ENCODE measurements around the gene PMEL. TPM values are rescaled to one million over a fixed set of nuclear protein-coding genes. Genes with fewer than 3 reads are reported as not detected.

The PMEL gene
- total RNA-seq, 2 donors from 2014 or later: 0.18 to 8.6 TPM

DNA sequence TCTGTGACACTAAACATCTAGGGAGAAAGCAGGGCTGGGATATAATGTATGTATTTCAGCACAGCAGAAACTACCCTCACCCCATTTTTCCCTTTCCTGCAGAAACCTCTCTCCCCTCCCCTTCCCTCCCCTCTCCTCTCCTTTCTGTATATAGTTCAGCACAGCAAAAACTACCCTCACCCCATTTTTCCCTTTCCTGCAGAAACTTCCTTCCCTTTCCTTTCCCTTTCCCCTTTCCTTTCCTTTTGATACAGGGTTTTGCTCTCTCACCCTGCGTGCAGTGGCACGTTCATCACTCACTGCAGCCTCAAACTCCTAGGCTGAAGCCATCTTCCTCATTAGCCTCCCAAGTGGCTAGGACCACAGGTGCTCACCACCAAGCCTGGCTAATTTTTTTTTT, 2.1 kb downstream of the PMEL start:
- Histone ChIP-seq H3K27ac (no peak overlapping the region), H3K27me3 (replicated peaks; ENCODE audit: insufficient read depth) (no peaks in the 10 kb centered on the region), H3K36me3 (no peaks in the 10 kb centered on the region), H3K4me1 (replicated peaks) (no peaks in the 10 kb centered on the region), H3K9me3 (no peaks in the 10 kb centered on the region), H3K4me3 (no peak overlapping the region)
- 84% methylated on average over 2 of the region's 2 CpGs for WGBS
- TF ChIP-seq CTCF (IDR thresholded peaks at IDR 0.05) (no peak), POLR2AphosphoS5 (IDR thresholded peaks at IDR 0.05) (no peak), POLR2A (IDR thresholded peaks at IDR 0.05) (no peak)
- DNase-seq (ENCODE audit: low spot score): no peak
- intact Hi-C loops (cut with DNase I): no loop called here

DNA sequence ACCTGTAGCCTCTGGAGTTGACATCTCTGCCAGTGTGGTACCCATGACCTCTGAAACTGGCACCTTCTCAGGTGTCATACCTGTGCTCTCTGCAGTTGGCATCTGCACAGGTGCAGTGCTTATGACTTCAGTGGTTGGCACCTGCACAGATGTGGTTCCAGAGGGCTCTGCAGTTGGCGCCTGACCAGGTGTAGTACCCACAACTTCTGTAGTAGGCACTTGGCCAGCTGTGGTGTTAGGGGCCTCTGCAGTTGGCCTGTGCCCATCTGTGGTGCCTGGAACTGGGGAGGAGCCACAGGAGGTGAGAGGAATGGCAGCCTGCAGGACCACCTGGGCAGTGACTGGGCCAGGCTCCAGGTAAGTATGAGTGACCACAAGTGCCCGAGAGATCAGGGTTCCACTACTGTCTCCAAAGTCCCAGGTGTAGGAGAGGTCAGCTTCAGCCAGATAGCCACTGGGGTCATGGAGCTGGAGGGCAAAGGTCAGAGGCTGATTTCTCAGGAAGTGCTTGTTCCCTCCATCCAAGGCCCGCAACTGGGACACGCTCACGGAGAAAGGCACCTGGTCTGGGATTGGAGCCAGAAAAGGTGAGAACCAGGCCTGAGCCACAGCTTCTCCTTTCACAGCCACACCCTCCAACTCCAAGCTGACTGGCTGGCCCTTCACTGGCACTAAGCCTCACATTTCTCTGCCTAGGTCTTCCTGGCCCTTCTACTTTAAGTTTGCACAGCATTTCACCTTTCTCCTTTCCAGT, 8.6 kb downstream of the PMEL start:
- intact Hi-C loops (cut with DNase I): no loop called here
- H3K4me1 ChIP-seq (replicated peaks): no peaks in the 10 kb centered on the region
- H3K27ac ChIP-seq: no peak overlapping the region
- H3K36me3 ChIP-seq: peaks cover 0 to 12% of the 10 kb centered on the region in 2 donors
- H3K27me3 ChIP-seq (replicated peaks; ENCODE audit: insufficient read depth): no peaks in the 10 kb centered on the region
- no peaks in the 10 kb centered on the region for H3K9me3 ChIP-seq
- no peak for DNase-seq (ENCODE audit: low spot score)
- no peak overlapping the region for H3K4me3 ChIP-seq
- WGBS: 56% methylated on average over 4 of the region's 5 CpGs
- no peak for TF ChIP-seq CTCF (IDR thresholded peaks at IDR 0.05)
- TF ChIP-seq POLR2A (IDR thresholded peaks at IDR 0.05): no peak
- TF ChIP-seq POLR2AphosphoS5 (IDR thresholded peaks at IDR 0.05): no peak

- Histone ChIP-seq H3K4me3 (no peak overlapping the region), H3K27me3 (replicated peaks; ENCODE audit: insufficient read depth) (no peaks in the 10 kb centered on the region), H3K9me3 (no peaks in the 10 kb centered on the region), H3K36me3 (peaks cover 0 to 16% of the 10 kb centered on the region in 2 donors), H3K4me1 (replicated peaks) (no peaks in the 10 kb centered on the region), H3K27ac (no peak overlapping the region)
- TF ChIP-seq POLR2A (IDR thresholded peaks at IDR 0.05): no peak
- peak in 2 of 4 experiments; percentile 40 to 64 for TF ChIP-seq CTCF (IDR thresholded peaks at IDR 0.05)
- TF ChIP-seq POLR2AphosphoS5 (IDR thresholded peaks at IDR 0.05): peak; percentile 60
- intact Hi-C loops (cut with DNase I): no loop called here
- 75% methylated on average over 6 of the region's 6 CpGs for WGBS
- peak; percentile 58 for DNase-seq (ENCODE audit: low spot score)
Observed at GRCh38 chr12:55955800-55956508, 9.9 kb downstream of the PMEL start.

DNA sequence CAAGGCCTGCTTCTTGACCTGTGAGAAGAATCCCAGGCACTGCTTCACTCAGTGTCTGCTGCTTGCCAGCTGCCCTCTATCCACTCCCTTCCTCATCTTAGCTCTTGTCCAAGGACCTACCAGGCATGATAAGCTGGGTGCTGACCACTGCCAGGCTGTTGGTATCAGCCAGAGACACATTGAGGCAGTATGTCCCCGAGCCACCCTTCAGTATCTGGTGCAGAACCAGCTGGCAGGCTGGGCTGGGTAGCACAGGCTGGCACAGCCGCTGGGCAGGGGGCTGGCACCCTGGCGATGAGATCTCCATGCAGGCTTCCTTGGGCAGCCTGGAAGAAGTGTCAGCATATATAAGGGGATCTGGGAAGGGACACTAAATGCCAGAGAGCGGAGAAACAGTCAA, 10.5 kb downstream of the PMEL start:
- Histone ChIP-seq H3K27me3 (replicated peaks; ENCODE audit: insufficient read depth) (no peaks in the 10 kb centered on the region), H3K4me3 (no peak overlapping the region), H3K27ac (no peak overlapping the region), H3K4me1 (replicated peaks) (no peaks in the 10 kb centered on the region), H3K36me3 (peaks cover 0 to 16% of the 10 kb centered on the region in 2 donors), H3K9me3 (no peaks in the 10 kb centered on the region)
- DNase-seq (ENCODE audit: low spot score): no peak
- intact Hi-C loops (cut with DNase I): no loop called here
- TF ChIP-seq POLR2AphosphoS5 (IDR thresholded peaks at IDR 0.05): no peak
- no peak for TF ChIP-seq POLR2A (IDR thresholded peaks at IDR 0.05)
- TF ChIP-seq CTCF (IDR thresholded peaks at IDR 0.05): no peak
- WGBS: 96% methylated on average over 4 of the region's 4 CpGs
